IPS-NIHi11 (cell line): ENCODE results near the gene TLE2.
"Not testable (repeated sequence)": the region's sequence is repeated elsewhere in the genome, so short reads cannot be mapped to it uniquely, and the experiment has no call there.

ENCODE experiments used
- DNase-seq: peaks from one replicate; pipeline ENCODE4 v3.0.0; 2012; ENCODE audit warnings: mixed read lengths, low spot score

Gene TLE2

GRCh38 chr19:2982983-2983350 is 46.1 kb downstream of the TLE2 start:
- DNase-seq: no peak

GRCh38 chr19:2982561-2982960 is 46.5 kb downstream of the TLE2 start:
- no peak for DNase-seq

- DNase-seq: no peak
These were observed 47.2 kb downstream of the TLE2 start for GRCh38 chr19:2981898-2982297.

- no peak for DNase-seq
These were observed 50.3 kb downstream of the TLE2 start for GRCh38 chr19:2978772-2979171.

GRCh38 chr19:2978166-2978767 is 50.8 kb downstream of the TLE2 start:
- no peak for DNase-seq

- DNase-seq: no peak
These were observed 51.3 kb downstream of the TLE2 start for GRCh38 chr19:2977746-2978138.

- peak; percentile 99 for DNase-seq
These were observed 51.9 kb downstream of the TLE2 start, which contains the start of gene TLE6 for GRCh38 chr19:2977001-2977745. Gene TLE6 (plus strand): TSS chr19:2977564. CDS start chr19:2978234, 670 bp downstream.

- no peak for DNase-seq
These were observed 52.5 kb downstream of the TLE2 start for GRCh38 chr19:2976609-2977000.

- no peak for DNase-seq
These were observed 54.6 kb downstream of the TLE2 start for GRCh38 chr19:2974342-2975041.

- DNase-seq: no peak
These were observed 55.9 kb downstream of the TLE2 start for GRCh38 chr19:2973229-2973628.

- no peak for DNase-seq
These were observed 58.8 kb downstream of the TLE2 start for GRCh38 chr19:2970201-2970835.

GRCh38 chr19:2969104-2969504 is 60.0 kb downstream of the TLE2 start:
- DNase-seq: no peak

- DNase-seq: no peak
These were observed 61.1 kb downstream of the TLE2 start for GRCh38 chr19:2967972-2968371.

- DNase-seq: no peak
These were observed 64.2 kb downstream of the TLE2 start for GRCh38 chr19:2964874-2965273.

- DNase-seq: not testable (repeated sequence)
These were observed 65.4 kb downstream of the TLE2 start for GRCh38 chr19:2963631-2964030.

GRCh38 chr19:2963122-2963521 is 66.0 kb downstream of the TLE2 start:
- DNase-seq: no peak

GRCh38 chr19:2962018-2962670 is 66.9 kb downstream of the TLE2 start:
- peak; percentile 80 for DNase-seq

- DNase-seq: no peak
These were observed 69.0 kb downstream of the TLE2 start for GRCh38 chr19:2960120-2960519.

- no peak for DNase-seq
These were observed 71.9 kb downstream of the TLE2 start for GRCh38 chr19:2957160-2957559.

GRCh38 chr19:2952953-2953481 is 76.1 kb downstream of the TLE2 start:
- DNase-seq: no peak

GRCh38 chr19:2950286-2951124 is 78.6 kb downstream of the TLE2 start:
- DNase-seq: peak; percentile 99
